Stimulated activated CD4-positive, alpha-beta T cell treated with anti-CD3 and anti-CD28 coated beads, Interleukin-1b, Interleukin-23, amount 100 ng/mL, for 48 hours (primary cell): Measurements from ENCODE around the gene MTFR1L.

Experiments
- DNase-seq: peaks from one replicate; pipeline ENCODE4 v3.0.0-alpha.2; 2020

MTFR1L gene

DNA sequence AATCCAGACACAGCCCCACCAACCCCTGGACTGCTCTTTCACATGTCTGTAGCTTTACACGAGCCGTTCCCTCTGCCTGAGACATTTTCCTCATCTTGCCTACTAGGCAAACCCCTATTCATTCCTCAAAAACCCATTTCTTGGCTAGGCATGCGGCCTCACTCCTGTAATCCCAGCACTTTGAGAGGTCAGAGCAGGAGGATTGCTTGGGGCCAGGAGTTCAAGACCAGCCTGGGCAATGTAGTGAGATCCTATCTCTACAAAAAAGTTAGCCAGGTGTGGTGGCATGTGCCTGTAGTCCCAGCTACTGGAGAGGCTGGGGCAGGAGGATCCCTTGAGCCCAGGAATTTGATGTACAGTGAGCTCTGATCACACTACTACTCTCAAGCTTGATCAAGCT lies 44.7 kb downstream of the MTFR1L start:
- DNase-seq = no peak

DNA sequence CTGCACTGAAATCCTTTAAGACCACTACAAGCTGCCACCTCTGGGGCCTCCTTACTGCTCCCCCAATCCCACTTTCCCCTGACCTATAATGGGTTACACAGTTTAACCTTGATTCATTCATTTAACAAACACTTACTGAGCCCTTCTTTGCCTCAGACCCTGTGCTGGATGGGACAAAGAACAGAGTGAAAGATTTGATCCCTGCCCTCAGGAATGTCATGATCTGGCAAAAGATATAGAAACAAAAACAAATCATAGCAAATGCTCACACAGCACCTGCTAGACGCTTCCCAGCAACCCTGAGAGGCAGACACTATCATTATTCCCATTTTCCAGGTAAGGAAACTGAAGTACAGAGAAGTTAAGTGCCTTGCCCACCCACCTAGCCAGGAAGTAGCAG lies 46.5 kb downstream of the MTFR1L start:
- no peak for DNase-seq

DNA sequence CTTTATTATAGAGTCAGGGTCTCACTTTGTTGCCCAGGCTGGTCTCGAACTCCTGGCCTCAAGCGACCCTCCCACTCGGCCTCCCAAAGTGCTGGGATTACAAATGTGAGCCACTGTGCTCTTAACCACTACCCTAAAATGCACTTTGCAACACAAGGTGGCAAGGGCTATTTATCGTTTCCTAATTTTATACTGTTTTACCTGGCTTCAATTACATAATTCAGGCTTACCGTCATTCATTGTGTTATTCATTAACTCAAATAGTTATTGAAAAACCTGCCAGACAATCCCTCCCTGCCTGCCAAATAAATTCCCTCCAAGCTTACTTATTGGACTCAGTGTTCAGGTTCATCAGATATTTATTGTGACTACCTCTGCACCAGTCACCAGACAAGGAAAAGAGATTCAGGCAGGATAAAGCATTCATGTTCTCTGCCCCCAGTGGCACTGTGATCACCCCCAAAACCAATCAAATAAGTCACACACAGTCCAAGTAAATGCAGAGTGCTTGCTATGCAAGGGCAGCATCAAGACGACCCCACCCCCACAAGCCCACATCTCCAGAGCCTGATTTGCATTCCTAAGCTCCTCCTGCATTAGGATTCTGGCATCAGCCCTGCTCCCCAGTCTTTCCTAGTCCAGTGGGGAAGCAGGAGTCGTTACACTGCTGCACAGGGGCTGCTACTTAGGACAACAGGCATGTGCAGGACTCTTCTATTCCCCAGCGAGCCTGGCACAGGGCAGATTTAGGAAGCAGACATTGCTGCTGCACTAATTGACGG lies 47.6 kb downstream of the MTFR1L start:
- no peak for DNase-seq

DNA sequence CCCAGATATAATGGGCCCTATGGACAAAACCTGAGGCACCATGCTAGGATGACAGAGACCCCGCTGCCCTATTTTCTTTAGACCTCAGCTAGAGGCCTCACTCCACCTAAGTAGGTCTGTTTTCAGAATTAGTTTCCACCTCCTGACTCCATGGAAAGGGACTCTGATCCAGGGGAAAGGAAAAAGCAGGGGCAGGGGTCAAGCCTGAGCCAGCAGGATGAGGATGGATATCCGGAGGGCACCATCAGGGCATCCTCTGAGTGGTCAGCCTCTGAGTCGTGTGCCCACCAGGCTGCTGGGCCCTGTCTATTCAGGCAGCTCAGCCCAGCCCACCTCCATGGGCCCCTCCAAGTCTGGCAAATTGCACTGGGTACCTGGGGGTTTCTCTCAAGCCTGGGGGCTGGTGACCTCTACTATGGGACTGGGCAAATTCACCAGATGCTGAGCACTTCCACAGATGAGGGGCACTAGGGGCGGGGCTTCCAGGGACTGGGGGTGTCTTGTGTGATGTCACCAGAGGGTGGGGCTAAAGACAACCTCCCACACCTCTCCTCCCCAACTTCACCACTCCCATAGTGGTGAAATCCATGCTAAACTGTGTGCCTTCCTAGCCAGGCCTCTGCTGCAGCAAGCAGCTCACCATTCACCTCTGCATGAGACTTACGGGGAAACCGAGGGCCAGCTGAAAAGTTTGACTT lies 50.3 kb downstream of the MTFR1L start:
- DNase-seq = no peak

DNA sequence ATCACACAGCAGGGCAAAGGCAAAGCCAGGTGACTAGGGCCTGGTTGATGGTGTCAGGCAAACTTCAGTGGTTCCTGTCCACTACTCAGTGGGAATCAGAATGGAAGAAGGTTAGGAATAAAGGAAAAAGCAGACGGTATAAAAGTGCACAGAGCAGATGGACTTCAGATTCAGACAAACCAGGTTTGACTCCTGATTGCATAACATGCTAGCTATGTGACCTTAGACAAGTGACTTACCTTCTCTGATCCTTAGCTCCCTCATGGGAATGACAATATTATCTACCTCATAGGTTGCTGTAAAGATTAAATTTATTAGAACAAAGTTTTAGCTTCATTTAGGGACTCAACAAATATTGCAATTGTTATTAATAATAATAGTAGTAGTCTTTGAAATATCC lies 50.9 kb downstream of the MTFR1L start:
- DNase-seq = no peak

DNA sequence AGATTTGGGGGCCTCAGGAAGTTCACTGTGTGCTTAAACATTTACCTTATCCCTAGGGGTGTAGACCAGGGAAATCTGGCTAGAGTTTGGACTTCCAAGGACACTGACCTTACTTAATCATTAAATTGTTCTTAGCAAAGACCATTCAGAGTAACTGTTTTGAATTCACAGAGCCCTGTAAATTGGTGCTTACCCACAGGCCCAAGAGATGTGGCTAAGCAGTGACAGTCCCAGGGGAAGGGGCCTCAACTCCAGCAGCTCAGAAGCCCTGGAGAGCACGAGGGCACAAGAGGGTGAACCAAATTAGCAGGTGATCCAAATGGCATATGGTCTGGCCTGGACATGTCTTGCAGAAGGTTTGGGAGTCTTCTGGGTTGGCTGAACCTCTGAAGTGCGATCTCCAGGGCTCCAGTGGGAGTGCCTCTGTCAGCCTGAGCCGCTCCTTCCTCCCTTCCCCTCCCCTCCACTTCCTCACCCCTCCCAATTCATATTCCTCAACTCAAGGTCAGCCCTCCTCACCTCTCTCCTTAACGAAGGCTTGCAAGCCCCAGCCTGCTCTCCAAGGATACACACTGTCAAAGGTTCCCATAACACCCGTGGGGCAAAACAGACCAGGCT lies 51.4 kb downstream of the MTFR1L start:
- DNase-seq = no peak

DNA sequence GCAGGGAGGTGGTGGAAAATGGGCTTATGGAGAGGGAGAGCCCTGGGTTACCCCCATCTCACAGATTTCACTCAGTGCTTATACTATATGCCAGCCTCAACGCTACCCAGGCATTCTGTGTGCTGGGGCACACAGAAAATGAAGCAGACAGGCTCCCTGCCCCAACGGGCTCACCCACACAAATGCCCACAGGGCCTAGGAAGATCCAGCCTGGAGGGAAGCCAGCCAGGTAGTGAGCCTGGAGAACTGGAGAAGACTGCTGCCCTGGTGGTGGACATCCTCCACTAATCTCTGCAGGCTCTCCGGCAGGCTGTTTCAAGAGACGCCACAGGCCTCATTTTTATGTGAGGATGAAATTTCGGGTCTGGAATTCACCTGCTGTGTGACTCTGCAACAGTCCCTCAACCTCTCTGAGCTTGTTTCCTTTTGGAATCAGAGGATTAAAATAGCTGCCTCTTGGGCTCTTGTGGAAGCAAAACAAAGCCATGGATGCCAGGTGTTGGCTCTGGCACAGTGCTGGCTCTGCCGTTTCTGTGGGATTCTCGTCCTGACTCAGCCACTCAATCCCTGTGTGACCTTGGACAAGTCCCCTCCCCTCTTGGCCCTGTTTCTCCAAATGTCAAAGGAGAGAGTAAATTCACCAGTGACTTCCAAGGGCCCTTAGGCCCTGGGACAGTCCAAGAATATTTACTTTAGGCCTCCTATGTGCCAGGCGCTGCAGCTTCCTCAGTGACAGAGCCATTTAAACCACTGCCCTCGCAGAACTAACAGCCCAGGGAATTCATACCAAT lies 52.1 kb downstream of the MTFR1L start:
- DNase-seq = no peak

DNA sequence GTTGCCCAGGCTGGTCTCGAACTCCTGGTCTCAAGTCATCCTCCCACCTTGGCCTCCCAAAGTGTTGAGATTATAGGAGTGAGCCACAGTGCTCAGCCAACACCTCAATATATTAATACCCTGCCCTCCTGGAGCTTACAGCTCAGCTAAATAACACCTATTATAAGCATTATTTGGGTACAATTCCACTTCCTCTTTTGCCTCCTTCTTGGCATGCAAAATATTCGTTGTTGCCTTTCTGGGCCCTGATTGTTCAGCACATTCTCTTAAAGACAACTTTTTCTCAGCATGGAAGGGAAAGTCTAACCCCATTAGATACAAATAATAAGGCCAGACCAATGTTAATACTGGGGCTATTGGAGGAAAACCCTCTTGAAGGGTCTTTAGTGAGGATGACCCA lies 53.0 kb downstream of the MTFR1L start:
- no peak for DNase-seq

DNA sequence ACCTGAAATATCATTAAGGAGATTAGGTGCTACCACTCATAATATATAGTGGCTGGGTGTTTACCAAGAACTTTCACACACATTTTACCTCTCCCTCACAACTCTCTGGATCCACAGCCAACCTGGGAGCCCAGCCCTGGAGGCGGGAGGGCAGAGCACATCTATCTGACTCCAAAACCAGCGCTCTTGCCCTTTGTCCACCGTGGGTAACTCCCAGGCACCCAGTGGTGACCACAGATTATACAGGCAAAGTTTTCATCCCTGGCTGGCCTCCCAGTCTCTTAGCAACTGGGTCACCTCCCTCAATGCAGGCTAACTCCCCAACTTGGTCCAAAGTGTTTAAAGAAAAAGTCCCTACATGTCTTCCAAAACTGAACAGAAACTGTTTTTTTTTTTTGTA lies 53.4 kb downstream of the MTFR1L start:
- no peak for DNase-seq

DNA sequence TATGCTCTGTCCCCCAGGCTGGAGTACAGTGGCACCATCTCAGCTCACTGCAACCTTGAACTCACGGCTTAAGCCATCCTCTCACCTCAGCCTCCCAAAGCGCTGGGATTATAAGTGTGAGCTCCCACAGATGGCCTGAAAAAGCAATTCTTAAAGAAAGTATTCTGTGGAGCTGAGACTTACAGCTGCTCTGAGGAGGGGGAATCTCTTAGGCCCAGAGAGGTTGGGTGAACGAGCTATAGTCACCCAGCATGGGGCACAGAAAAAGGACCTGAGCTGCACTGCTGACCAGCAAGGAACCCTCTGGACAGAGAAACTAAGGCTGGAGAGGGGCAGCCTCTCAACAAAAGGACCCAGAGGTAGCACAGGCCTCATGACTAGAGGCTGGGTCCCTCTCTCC lies 54.5 kb downstream of the MTFR1L start:
- DNase-seq = no peak

DNA sequence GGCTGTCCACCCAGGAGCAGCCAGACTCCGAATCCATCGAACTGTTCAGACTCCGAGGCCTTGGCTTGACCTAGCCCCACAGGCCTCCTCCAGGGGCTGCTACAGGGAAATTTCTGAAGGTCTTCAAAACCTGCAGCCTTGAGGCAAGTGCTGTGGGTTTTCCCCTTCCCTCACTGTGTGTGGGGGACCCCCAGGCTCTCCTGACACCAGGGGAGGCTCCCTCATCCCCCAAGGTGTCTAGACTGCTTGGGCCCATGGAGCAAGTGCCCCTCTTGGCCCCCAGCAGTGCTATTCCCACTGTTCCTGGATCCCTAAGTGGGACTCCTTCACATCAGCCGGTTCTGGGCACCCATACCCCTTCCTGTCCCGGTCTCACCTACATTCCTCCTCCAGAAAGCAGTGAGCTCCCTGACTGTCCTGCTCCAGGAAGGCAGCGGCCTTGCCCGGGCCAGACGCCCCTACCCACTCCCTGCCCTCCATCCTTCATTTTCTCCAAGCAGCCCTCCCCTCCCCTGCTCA lies 54.9 kb downstream of the MTFR1L start:
- DNase-seq = no peak

DNA sequence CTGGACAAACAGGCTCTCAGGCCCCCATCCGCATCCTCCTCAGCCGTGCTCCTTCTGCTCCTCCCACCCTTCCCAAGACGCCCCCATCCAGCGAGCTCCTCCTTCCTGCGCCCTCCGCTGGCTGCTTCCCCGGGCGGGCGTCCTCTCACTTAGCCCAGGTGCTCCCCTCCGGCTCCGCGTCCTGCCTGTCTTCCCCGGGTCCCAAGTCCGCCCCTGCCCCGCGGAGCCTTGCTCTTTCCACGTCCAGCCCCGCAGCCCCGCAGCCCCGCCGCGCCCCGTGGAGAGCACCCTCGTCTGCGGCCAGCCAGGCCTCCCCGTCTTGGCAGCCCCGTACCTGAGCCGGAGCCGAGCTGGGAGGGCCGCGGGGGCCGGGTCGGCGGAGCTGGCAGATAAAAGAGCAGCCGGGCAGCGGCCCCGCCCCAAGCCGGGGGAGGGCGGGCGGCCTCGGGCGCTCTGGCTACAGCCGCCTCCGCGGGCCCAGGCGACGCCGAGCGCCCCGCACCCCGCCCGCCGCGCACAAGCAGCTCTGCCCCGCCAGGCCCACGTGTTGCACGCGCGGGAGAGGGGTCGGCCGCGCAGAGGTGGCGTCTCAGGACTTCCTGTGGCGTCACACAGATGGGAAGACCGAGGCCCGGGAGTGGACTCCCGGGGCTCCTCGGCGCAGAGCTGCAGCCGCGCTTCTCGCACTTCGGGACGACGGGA lies 55.6 kb downstream of the MTFR1L start, which contains the start of gene PAQR7:
Gene PAQR7 (minus strand): TSS at position 555 of the 702 bp plus-strand sequence. CDS start 11,869 bp downstream, outside the sequence.
- DNase-seq = peak; percentile 60

DNA sequence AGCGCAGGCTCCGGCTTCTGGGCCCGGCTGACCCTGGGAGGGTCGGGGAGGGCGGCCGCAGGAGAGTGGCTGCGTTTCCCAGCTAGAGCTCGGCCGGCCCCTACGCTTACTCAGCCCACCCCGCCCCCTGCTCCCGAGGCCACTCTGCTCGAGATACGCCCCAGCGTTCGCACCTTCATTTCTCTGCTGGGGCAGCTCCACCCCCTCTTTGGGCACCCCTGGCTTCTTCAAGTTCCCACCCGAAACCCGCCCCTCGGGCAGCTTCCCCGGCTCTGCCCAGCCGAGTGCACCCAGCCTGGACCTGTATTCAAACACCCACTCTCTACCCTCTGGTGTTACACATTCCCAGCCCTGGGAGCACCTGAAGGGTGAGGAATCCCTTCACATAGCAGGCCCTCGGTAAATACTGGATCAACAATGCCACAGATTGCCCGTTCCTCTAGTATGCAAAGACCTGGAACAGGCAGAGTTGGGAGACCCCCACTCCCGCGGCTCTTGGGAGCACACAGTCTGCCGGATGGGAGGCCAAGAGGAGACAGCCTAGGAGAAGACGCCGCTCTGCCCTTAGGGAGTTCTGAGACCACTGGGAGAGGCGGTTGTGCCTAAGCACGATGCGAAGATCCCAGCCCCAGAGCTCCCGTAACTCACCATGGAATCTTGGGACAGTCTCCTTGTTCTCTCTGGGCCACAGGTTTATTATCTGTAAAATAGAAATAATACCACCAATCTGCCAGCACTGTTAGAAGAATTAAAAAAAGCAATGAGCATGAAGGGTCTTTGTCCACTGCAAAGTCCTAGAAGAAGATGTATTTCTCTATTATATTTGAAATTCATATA lies 56.3 kb downstream of the MTFR1L start:
- DNase-seq = no peak

DNA sequence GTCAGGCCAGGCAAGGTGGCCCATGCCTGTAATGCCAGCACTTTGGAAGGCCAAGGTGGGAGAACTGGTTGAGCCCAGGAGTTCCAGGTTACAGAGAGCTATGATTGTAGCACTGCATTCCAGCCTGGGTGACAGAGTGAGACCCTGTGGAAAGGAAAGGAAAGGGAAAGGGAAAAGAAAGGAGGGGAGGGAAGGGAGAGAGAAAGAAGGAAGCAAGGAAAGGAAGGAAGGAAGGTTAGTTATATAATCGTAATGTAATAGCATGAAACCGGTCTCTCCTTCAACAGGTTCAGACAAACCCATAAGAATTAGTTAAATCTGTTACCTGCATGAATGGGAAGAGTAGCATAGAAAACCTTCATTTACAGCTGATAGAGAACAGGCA lies 56.9 kb downstream of the MTFR1L start:
- no peak for DNase-seq

DNA sequence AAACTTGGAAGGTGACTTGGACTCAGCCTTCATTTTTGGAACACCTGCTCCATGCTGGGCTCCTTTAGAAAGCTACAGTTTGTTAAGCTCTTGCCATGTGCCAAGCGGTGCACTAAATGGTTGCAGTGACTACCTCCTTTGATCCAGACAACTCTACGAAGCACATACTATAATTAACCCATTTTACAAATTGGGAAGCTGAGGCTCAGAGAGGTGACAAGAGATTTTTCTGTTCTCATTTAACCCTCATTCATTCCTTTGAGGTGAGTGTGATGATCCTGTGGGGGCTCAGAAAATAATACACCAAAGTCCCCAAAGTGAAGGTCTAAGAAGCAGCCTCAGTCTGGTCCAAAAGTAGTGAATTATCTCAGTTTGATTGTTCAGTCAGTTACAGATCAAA lies 57.4 kb downstream of the MTFR1L start:
- no peak for DNase-seq

DNA sequence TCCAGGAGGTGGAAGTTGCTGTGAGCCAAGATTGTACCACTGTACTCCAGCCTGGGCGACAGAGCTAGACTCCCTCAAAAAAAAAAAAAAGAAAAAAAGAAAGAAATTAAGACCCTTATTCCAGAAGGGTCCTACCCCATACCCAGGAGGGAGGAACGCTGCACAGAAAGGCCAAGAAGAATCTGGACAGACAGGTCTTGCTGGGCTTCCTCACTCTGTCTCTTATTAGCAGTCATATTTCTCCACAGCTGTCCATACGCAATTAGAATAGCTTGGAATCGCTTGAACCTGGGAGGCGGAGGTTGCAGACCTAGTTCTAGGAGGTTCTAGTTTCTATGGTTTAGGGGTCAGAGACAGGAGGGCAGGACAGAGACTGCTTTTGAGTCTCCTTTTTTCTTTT lies 58.9 kb downstream of the MTFR1L start:
- DNase-seq = no peak

DNA sequence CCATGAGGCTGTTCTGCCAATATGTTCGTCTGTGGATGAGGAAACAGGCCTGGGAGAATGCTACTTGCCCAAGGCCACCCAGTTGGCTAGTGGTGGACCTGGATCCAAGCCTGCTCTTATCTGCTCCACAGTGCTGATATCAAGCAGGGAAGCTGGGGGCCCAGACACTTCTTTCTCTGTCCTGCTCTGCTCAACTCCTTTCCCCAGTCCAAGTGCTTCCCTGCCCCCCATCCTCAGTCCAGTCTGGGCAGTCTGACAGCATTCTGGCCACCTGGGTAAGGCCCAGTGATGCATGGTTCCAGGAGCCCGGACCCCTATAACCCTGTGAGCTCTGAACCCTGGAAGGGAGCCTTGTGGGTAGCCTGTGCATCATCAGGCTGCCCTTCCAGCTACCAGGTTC lies 59.9 kb downstream of the MTFR1L start:
- DNase-seq = no peak

DNA sequence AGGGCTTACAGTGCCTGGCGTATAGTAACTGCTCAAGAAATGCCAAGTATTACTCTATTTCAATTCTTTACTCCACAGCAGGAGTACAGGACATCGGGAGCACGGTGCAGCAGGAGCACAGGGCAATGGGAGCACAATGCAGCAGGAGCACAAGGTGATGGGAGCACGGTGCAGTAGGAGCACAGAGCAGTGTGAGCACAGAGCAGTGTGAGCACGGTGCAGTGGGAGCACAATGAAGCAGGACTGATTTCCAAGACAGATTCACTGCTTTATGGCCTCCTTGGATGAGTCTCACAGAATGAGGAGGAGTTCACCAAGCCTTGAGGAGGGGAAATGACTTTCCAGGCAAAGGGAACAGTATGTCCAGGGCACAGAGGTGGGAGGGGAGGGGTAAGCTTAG lies 60.8 kb downstream of the MTFR1L start:
- no peak for DNase-seq

DNA sequence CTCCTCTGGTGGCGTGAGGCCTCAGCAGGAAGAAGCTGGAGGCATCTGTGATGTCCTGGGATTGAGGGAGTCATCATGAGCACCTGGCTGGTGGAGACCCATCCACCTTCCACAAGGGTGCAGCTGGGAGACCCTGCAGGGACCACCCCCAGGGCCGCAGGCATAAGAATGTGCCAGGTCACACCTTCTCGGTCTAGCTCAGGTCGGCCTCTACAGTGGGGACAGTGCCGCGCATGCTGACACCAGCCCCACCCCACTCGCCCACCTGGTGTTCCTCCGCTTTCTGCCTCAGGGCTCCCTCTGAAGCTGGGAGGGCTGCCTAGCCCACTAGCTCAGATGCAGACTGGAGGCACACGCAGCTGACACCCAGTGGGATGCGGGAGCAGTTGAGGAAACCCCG lies 61.5 kb downstream of the MTFR1L start:
- DNase-seq = no peak
